ENCODE results near the gene TMEM51.

Gene TMEM51

GRCh38 chr1:15197591-15198447 is 44.3 kb downstream of the TMEM51 start:
- in situ Hi-C loops (cut with MboI; ENCODE audit: low pct_unique_long_range_greater_than_20kb, low sequenced_read_pairs, unreplicated experiment) = no loop called here

GRCh38 chr1:15198684-15199083 is 45.1 kb downstream of the TMEM51 start:
- in situ Hi-C loops (cut with MboI; ENCODE audit: low pct_unique_long_range_greater_than_20kb, low sequenced_read_pairs, unreplicated experiment) = no loop called here
- TF ChIP-seq CTCF (IDR thresholded peaks at IDR 0.05; ENCODE audit: extremely low read depth, insufficient read depth, missing control alignments) = no peak
- DNase-seq (ENCODE audit: low spot score) = no peak

More at GRCh38 chr1:15197591-15198447, 44.3 kb downstream of the TMEM51 start:
- no peak for TF ChIP-seq CTCF (IDR thresholded peaks at IDR 0.05; ENCODE audit: extremely low read depth, insufficient read depth, missing control alignments)
- DNase-seq (ENCODE audit: low spot score) = no peak

DNA sequence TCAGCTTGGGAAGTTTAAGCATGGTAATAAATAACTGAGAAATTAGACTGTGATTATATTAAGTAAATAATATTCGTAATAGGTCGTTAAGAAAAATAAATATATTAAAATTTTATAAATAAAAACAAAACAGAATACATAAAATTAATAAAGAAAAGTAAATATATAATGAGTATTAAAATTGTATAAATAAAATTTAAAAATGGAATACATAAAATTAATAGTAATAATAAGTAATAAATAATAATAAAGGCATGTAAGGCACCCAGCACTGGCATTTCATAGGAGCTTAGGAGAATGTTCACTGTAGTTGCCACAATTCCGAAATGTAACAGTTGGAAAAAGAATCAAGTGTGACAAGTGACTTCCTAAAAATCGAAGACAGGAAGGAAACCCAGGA is 47.7 kb downstream of the TMEM51 start:
- TF ChIP-seq CTCF (IDR thresholded peaks at IDR 0.05; ENCODE audit: extremely low read depth, insufficient read depth, missing control alignments) = no peak
- no peak for DNase-seq (ENCODE audit: low spot score)
- in situ Hi-C loops (cut with MboI; ENCODE audit: low pct_unique_long_range_greater_than_20kb, low sequenced_read_pairs, unreplicated experiment) = no loop called here

GRCh38 chr1:15201849-15202551 is 48.5 kb downstream of the TMEM51 start:
- in situ Hi-C loops (cut with MboI; ENCODE audit: low pct_unique_long_range_greater_than_20kb, low sequenced_read_pairs, unreplicated experiment) = no loop called here
- no peak for DNase-seq (ENCODE audit: low spot score)
- TF ChIP-seq CTCF (IDR thresholded peaks at IDR 0.05; ENCODE audit: extremely low read depth, insufficient read depth, missing control alignments) = no peak

DNA sequence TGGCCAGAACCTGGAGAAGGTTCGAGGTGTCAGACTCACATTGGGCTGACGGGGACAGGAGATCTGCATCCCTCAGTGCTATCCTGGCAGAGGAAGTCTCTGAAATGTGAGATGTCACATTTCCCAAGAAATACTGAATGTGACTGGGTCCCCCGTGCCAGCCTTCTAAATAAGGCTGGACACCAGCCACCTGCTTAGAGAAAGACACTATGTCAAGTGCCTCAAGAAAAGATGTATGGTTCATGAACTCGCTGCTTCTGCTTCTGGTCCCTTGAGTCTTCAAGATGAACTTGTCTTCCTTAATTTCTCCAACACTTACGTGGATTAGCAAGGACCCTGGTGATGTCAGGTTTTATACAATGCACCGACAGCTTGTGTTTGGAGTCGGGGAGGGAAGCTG is 51.4 kb downstream of the TMEM51 start:
- in situ Hi-C loops (cut with MboI; ENCODE audit: low pct_unique_long_range_greater_than_20kb, low sequenced_read_pairs, unreplicated experiment) = no loop called here
- DNase-seq (ENCODE audit: low spot score) = no peak
- TF ChIP-seq CTCF (IDR thresholded peaks at IDR 0.05; ENCODE audit: extremely low read depth, insufficient read depth, missing control alignments) = no peak

GRCh38 chr1:15205586-15206346 is 52.2 kb downstream of the TMEM51 start:
- DNase-seq (ENCODE audit: low spot score) = no peak
- no peak for TF ChIP-seq CTCF (IDR thresholded peaks at IDR 0.05; ENCODE audit: extremely low read depth, insufficient read depth, missing control alignments)
- in situ Hi-C loops (cut with MboI; ENCODE audit: low pct_unique_long_range_greater_than_20kb, low sequenced_read_pairs, unreplicated experiment) = no loop called here

Data from GM13977 (cell line).